Body of pancreas (tissue), 4 donors: ENCODE data around the gene MXD3. TPM values are rescaled to one million over a fixed set of nuclear protein-coding genes. Genes with fewer than 3 reads are reported as not detected.
A peak's percentile ranks its signal among the peaks of the same experiment; 100 is the strongest.

Source experiments
- ATAC-seq: fragments of 150-250 bp; one replicate; pipeline ENCODE4 v1.9.1; 2016
- DNase-seq, 4 donors: peaks; one replicate each; pipeline ENCODE4 v3.0.0-alpha.2; 2019
- H3K27ac ChIP-seq, 4 donors: fragments of 200-600 bp; sonication (generic); 1 replicate in 3 of 4; 2 replicates in 1 of 4; pipeline versions ENCODE4 v1.5.1 to v1.6.1; 2016 to 2019; ENCODE audit warnings: mild to moderate bottlenecking in 1 of 4, mixed read lengths in 1 of 4, moderate library complexity in 1 of 4
- H3K27me3 ChIP-seq, 2 donors: fragments of 200-600 bp; sonication (generic); one replicate each; pipeline ENCODE4 v1.6.0; 2016; ENCODE audit warnings: mild to moderate bottlenecking in 1 of 2
- H3K36me3 ChIP-seq, 2 donors: fragments of 200-600 bp; sonication (generic); replicated peaks in 1 of 2; 2 replicates each; pipeline ENCODE4 v1.5.1; 2016; ENCODE audit warnings: low read depth in 2 of 2; ENCODE audit not compliant: insufficient read depth in 1 of 2
- H3K4me1 ChIP-seq: fragments of 200-600 bp; sonication (generic); one replicate; pipeline ENCODE4 v1.6.0; 2016
- H3K4me3 ChIP-seq, 2 donors: fragments of 200-600 bp; sonication (generic); 1 replicate in 1 of 2; 2 replicates in 1 of 2; pipeline ENCODE4 v1.5.1; 2016 to 2019
- H3K9me3 ChIP-seq, 3 donors: fragments of 200-600 bp; sonication (generic); 1 replicate in 2 of 3; 2 replicates in 1 of 3; pipeline ENCODE4 v1.5.1; 2016
- POLR2A ChIP-seq, 3 donors: fragments of 450-650 bp; IDR thresholded peaks; one replicate each; pipeline ENCODE4 v1.6.1; 2016; ENCODE audit warnings: antibody characterized with exemption in 3 of 3, mild to moderate bottlenecking in 2 of 3
- WGBS, 2 donors: methylation state at CpG; one replicate each; pipeline ENCODE4 v1.1.5; 2017; 5-methylcytosine and 5-hydroxymethylcytosine counted together
- intact Hi-C: fragments of 100-400 bp; cut with DNase I; formaldehyde crosslinking; loops from one replicate; pipeline ENCODE4 v1.15.1; 2023
- total RNA-seq, 2 donors: library from RNA; depleted of rRNA; stranded (reverse); fragments of >200 nt; gene quantifications; one replicate each; pipeline ENCODE4 v1.1.0, GENCODE V29; 2016
- TF ChIP-seq, protein P1 (sequence below), 7 experiments: fragments of 450-650 bp in 4 of 7; fragments of 200-600 bp in 3 of 7; sonication (generic) in 3 of 7; IDR thresholded peaks; one replicate each; pipeline ENCODE4 v1.5.1; 2016 to 2019; ENCODE audit warnings: antibody characterized with exemption in 7 of 7

Gene MXD3
- total RNA-seq, 2 donors from 2014 or later: 13.2 to 21.4 TPM

- no peaks in the 10 kb centered on the region for H3K9me3 ChIP-seq
- peaks cover 7 to 9% of the 10 kb centered on the region in 2 donors for H3K36me3 ChIP-seq
- no peaks in the 10 kb centered on the region for H3K27me3 ChIP-seq
- 51 to 64% methylated on average over 3 of the region's 3 CpGs for WGBS, 2 donors
- ATAC-seq (no peak), DNase-seq (no peak)
- H3K4me3 ChIP-seq: no peak overlapping the region
- no peak for TF ChIP-seq POLR2A (IDR thresholded peaks at IDR 0.05)
- H3K27ac ChIP-seq: peak overlapping the region in 2 of 4 donors; percentile 69 to 77
- intact Hi-C loops: no loop called here
- peaks cover 31% of the 10 kb centered on the region for H3K4me1 ChIP-seq
These were observed 41.0 kb downstream of the MXD3 start for GRCh38 chr5:177270653-177271052.

- Histone ChIP-seq H3K4me1 (peaks cover 31% of the 10 kb centered on the region), H3K36me3 (peaks cover 10 to 11% of the 10 kb centered on the region in 2 donors), H3K27ac (peak overlapping the region; percentile 20 to 77 (median 70)), H3K27me3 (no peaks in the 10 kb centered on the region), H3K4me3 (no peak overlapping the region), H3K9me3 (no peaks in the 10 kb centered on the region)
- TF ChIP-seq POLR2A (IDR thresholded peaks at IDR 0.05): no peak
- TF ChIP-seq, protein P1, sequence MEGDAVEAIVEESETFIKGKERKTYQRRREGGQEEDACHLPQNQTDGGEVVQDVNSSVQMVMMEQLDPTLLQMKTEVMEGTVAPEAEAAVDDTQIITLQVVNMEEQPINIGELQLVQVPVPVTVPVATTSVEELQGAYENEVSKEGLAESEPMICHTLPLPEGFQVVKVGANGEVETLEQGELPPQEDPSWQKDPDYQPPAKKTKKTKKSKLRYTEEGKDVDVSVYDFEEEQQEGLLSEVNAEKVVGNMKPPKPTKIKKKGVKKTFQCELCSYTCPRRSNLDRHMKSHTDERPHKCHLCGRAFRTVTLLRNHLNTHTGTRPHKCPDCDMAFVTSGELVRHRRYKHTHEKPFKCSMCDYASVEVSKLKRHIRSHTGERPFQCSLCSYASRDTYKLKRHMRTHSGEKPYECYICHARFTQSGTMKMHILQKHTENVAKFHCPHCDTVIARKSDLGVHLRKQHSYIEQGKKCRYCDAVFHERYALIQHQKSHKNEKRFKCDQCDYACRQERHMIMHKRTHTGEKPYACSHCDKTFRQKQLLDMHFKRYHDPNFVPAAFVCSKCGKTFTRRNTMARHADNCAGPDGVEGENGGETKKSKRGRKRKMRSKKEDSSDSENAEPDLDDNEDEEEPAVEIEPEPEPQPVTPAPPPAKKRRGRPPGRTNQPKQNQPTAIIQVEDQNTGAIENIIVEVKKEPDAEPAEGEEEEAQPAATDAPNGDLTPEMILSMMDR (IDR thresholded peaks at IDR 0.05): no peak
- DNase-seq (no peak), ATAC-seq (no peak)
- intact Hi-C loops: no loop called here
- WGBS, 2 donors: 74 to 85% methylated on average over 3 of the region's 3 CpGs
These were observed 41.7 kb downstream of the MXD3 start for GRCh38 chr5:177269976-177270375.

GRCh38 chr5:177269232-177269895 is 42.3 kb downstream of the MXD3 start:
- intact Hi-C loops: no loop called here
- no peak overlapping the region for H3K4me3 ChIP-seq
- peaks cover 31% of the 10 kb centered on the region for H3K4me1 ChIP-seq
- peak in 1 of 3 donors; percentile 7 for TF ChIP-seq POLR2A (IDR thresholded peaks at IDR 0.05)
- TF ChIP-seq, protein P1 (IDR thresholded peaks at IDR 0.05): no peak
- H3K36me3 ChIP-seq: peaks cover 7 to 11% of the 10 kb centered on the region in 2 donors
- DNase-seq: peak; percentile 51 to 83 (median 62)
- H3K9me3 ChIP-seq: no peaks in the 10 kb centered on the region
- 40 to 48% methylated on average over 7 of the region's 7 CpGs for WGBS, 2 donors
- ATAC-seq: peak; percentile 81
- no peaks in the 10 kb centered on the region for H3K27me3 ChIP-seq
- peak overlapping the region; percentile 20 to 77 (median 70) for H3K27ac ChIP-seq

DNA sequence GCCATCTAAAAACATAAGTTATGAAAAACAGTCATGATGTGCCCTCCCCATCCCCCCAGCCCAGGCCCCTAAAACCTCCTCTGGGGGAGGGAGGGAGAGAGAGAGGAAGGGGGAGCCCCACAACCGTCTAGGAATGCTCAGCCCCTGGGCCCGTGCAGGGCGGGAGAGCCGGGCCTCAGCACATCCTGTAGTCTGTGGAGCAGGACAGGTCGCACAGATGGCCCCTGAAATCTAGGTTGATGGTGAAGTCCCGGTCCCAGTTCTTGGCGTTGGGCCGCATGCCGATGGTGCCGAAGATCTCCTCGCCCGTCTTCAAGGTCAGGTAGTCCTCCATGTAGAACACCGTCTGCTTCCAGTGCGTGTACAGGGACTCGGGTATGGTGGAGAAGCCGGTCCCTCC is 46.3 kb downstream of the MXD3 start:
- intact Hi-C loops: no loop called here
- 86 to 95% methylated on average over 7 to 16 of the region's 16 CpGs for WGBS, 2 donors
- DNase-seq: no peak
- H3K9me3 ChIP-seq: no peaks in the 10 kb centered on the region
- TF ChIP-seq POLR2A (IDR thresholded peaks at IDR 0.05): no peak
- TF ChIP-seq, protein P1 (IDR thresholded peaks at IDR 0.05): no peak
- H3K4me1 ChIP-seq: peaks cover 24% of the 10 kb centered on the region
- no peak for ATAC-seq
- H3K27me3 ChIP-seq: no peaks in the 10 kb centered on the region
- no peak overlapping the region for H3K27ac ChIP-seq
- H3K36me3 ChIP-seq: peaks cover 6 to 11% of the 10 kb centered on the region in 2 donors
- H3K4me3 ChIP-seq: no peak overlapping the region

DNA sequence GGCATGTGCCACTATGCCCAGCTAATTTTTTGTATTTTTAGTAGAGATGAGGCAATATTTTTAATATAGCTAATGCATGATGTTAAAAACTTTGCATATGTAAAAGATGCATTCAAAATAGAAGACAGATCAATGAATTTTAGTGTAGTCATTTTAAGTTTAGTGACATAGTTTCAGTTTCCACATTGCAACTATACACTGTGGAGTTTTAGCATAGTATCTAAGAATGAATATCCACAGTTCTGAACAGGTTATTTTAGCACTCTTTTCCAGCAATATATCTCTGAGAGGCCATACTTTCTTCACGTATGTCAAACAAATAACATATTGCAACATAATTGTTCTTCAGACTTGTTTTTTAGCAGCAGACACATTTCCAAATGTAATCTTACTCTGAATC is 47.5 kb downstream of the MXD3 start:
- intact Hi-C loops: no loop called here
- H3K9me3 ChIP-seq: no peaks in the 10 kb centered on the region
- no peak for TF ChIP-seq POLR2A (IDR thresholded peaks at IDR 0.05)
- TF ChIP-seq, protein P1 (IDR thresholded peaks at IDR 0.05): no peak
- H3K36me3 ChIP-seq: peaks cover 11 to 12% of the 10 kb centered on the region in 2 donors
- WGBS, 2 donors: 84 to 91% methylated on average over 1 of the region's 1 CpG
- ATAC-seq: no peak
- no peak overlapping the region for H3K4me3 ChIP-seq
- peaks cover 12% of the 10 kb centered on the region for H3K4me1 ChIP-seq
- H3K27me3 ChIP-seq: no peaks in the 10 kb centered on the region
- no peak for DNase-seq
- H3K27ac ChIP-seq: no peak overlapping the region
